HL-60 (cell line): ENCODE measurements around the gene ITSN2.

Source experiments
- DNase-seq, 2 experiments: peaks; one replicate each; pipeline ENCODE4 v3.0.0-alpha.2; 2010 to 2020; ENCODE audit warnings: low read depth in 1 of 2, low spot score in 1 of 2
- H3K27ac ChIP-seq: fragments of 250-450 bp; sonication (Bioruptor Pico); replicated peaks from 2 replicates; pipeline ENCODE4 v1.5.1; 2020; ENCODE audit warnings: mild to moderate bottlenecking, moderate library complexity
- H3K27me3 ChIP-seq: fragments of 250-450 bp; sonication (Bioruptor Pico); 2 replicates; pipeline ENCODE4 v1.5.1; 2021; ENCODE audit warnings: mild to moderate bottlenecking, moderate library complexity; ENCODE audit not compliant: insufficient read depth, poor library complexity, severe bottlenecking
- H3K4me3 ChIP-seq: replicated peaks from 2 replicates; pipeline ENCODE4 v1.5.1; 2011; ENCODE audit warnings: mild to moderate bottlenecking, control low read depth, low read length; ENCODE audit not compliant: insufficient read depth
- CTCF ChIP-seq: IDR thresholded peaks from one replicate; pipeline ENCODE4 v1.5.1; 2011; ENCODE audit warnings: low read length, control low read depth, inconsistent platforms; ENCODE audit not compliant: insufficient read depth
- GABPA ChIP-seq: IDR thresholded peaks from 2 replicates; pipeline ENCODE4 v1.6.1; 2012; ENCODE audit warnings: low read depth
- POLR2AphosphoS5 ChIP-seq: IDR thresholded peaks from 2 replicates; pipeline ENCODE4 v1.6.1; 2012; ENCODE audit warnings: low read depth
- REST ChIP-seq: IDR thresholded peaks from 2 replicates; pipeline ENCODE4 v1.6.1; 2012; ENCODE audit warnings: low read depth; ENCODE audit not compliant: insufficient replicate concordance
- SPI1 ChIP-seq: IDR thresholded peaks from 2 replicates; pipeline ENCODE4 v1.6.1; 2012; ENCODE audit warnings: low read depth, mild to moderate bottlenecking, borderline replicate concordance

Gene ITSN2

GRCh38 chr2:24272907-24273306, 87.4 kb downstream of the ITSN2 start:
- TF ChIP-seq REST = no peak
- TF ChIP-seq GABPA = no peak
- no peak for TF ChIP-seq SPI1
- Histone ChIP-seq H3K27me3 (no peaks in the 10 kb centered on the region), H3K4me3 (no peak overlapping the region), H3K27ac (no peak overlapping the region)
- DNase-seq = no peak

- DNase-seq = no peak
- no peak overlapping the region for H3K4me3 ChIP-seq
- TF ChIP-seq SPI1 (no peak), CTCF (no peak), GABPA (no peak), POLR2AphosphoS5 (no peak), REST (no peak)
- no peaks in the 10 kb centered on the region for H3K27me3 ChIP-seq
- no peak overlapping the region for H3K27ac ChIP-seq
Measured at GRCh38 chr2:24272161-24272802, 88.1 kb downstream of the ITSN2 start.

- DNase-seq = no peak
- H3K4me3 ChIP-seq = no peak overlapping the region
- TF ChIP-seq SPI1 = no peak
- no peak for TF ChIP-seq CTCF
- TF ChIP-seq POLR2AphosphoS5 = no peak
- TF ChIP-seq REST = no peak
- TF ChIP-seq GABPA = no peak
- no peaks in the 10 kb centered on the region for H3K27me3 ChIP-seq
- no peak overlapping the region for H3K27ac ChIP-seq
Measured at GRCh38 chr2:24269265-24269664, 91.1 kb downstream of the ITSN2 start.
